Smooth muscle cell (in vitro differentiated cells): ENCODE measurements around the gene NATD1. TPM values are rescaled to one million over a fixed set of nuclear protein-coding genes. Genes with fewer than 3 reads are reported as not detected.

ENCODE experiments used
- DNase-seq: peaks from one replicate; lab custom pipeline; 2025; ENCODE audit not compliant: unreplicated experiment; lab: John Stamatoyannopoulos, UW
- H2AFZ ChIP-seq: fragments of 200-600 bp; sonication (generic); 2 replicates; pipeline ENCODE4 v1.6.0; 2016; ENCODE audit warnings: antibody characterized with exemption, low read depth, mild to moderate bottlenecking
- H3F3A ChIP-seq: fragments of 200-600 bp; sonication (generic); 2 replicates; pipeline ENCODE4 v1.6.0; 2017; ENCODE audit warnings: antibody characterized with exemption, low read depth
- H3K27ac ChIP-seq: fragments of 200-600 bp; sonication (generic); 2 replicates; pipeline ENCODE4 v1.5.1; 2016; ENCODE audit warnings: low read depth, mild to moderate bottlenecking
- H3K27me3 ChIP-seq: fragments of 200-600 bp; sonication (generic); 2 replicates; pipeline ENCODE4 v1.6.1; 2016; ENCODE audit warnings: low read depth, mild to moderate bottlenecking
- H3K36me3 ChIP-seq: fragments of 200-600 bp; sonication (generic); 2 replicates; pipeline ENCODE4 v1.5.1; 2016; ENCODE audit warnings: low read depth
- H3K4me1 ChIP-seq: fragments of 200-600 bp; sonication (generic); 2 replicates; pipeline ENCODE4 v1.5.1; 2016; ENCODE audit warnings: low read depth
- H3K4me2 ChIP-seq: fragments of 200-600 bp; sonication (generic); 2 replicates; pipeline ENCODE4 v1.6.0; 2016; ENCODE audit warnings: mild to moderate bottlenecking
- H3K4me3 ChIP-seq: fragments of 200-600 bp; sonication (generic); 2 replicates; pipeline ENCODE4 v1.5.1; 2016; ENCODE audit warnings: mild to moderate bottlenecking
- H3K79me2 ChIP-seq: fragments of 200-600 bp; sonication (generic); 2 replicates; pipeline ENCODE4 v1.6.0; 2016; ENCODE audit warnings: low read depth, mild to moderate bottlenecking
- H3K9ac ChIP-seq: fragments of 200-600 bp; sonication (generic); 2 replicates; pipeline ENCODE4 v1.6.0; 2016; ENCODE audit warnings: low read depth
- H3K9me3 ChIP-seq: fragments of 200-600 bp; sonication (generic); replicated peaks from 2 replicates; pipeline ENCODE4 v1.5.1; 2016; ENCODE audit warnings: low read depth
- H4K20me1 ChIP-seq: fragments of 200-600 bp; sonication (generic); 2 replicates; pipeline ENCODE4 v1.6.0; 2016; ENCODE audit warnings: low read depth
- CTCF ChIP-seq: fragments of 200-600 bp; sonication (generic); IDR thresholded peaks from 2 replicates; pipeline ENCODE4 v1.5.1; 2017; ENCODE audit warnings: borderline replicate concordance, mild to moderate bottlenecking, antibody characterized with exemption; ENCODE audit not compliant: insufficient read depth, poor library complexity, severe bottlenecking
- WGBS: methylation state at CpG from one replicate; pipeline ENCODE4 v1.1.7; 2016; ENCODE audit warnings: low lambda C conversion rate; 5-methylcytosine and 5-hydroxymethylcytosine counted together
- polyA plus RNA-seq: library from polyadenylated mRNA; unstranded; fragments of >200 nt; fragmentation: Nextera tagmentation; extraction: Ambion mirVana; gene quantifications from 2 replicates; pipeline ENCODE4 v1.2.1, GENCODE V29; 2016
- total RNA-seq: library from RNA; depleted of rRNA; stranded (reverse); fragments of >200 nt; gene quantifications from 2 replicates; pipeline ENCODE4 v1.2.3, GENCODE V29; 2014

Gene NATD1
- total and polyA plus RNA-seq, 2 experiments from 2014 or later: 2.2 to 2.7 TPM

GRCh38 chr17:21299981-21300600, 46.9 kb upstream of the NATD1 start:
- Histone ChIP-seq H2AFZ (no peak overlapping the region), H3F3A (no peaks in the 10 kb centered on the region), H3K4me1 (no peaks in the 10 kb centered on the region), H3K4me2 (no peak overlapping the region), H3K27ac (no peak overlapping the region), H3K27me3 (no peaks in the 10 kb centered on the region), H3K9me3 (no peaks in the 10 kb centered on the region), H4K20me1 (peaks cover 60% of the 10 kb centered on the region), H3K9ac (no peak overlapping the region), H3K4me3 (no peak overlapping the region), H3K36me3 (peaks cover 13% of the 10 kb centered on the region), H3K79me2 (peaks cover 14% of the 10 kb centered on the region)
- 67% methylated on average over 7 of the region's 7 CpGs for WGBS
- TF ChIP-seq CTCF: no peak
- DNase-seq: no peak

DNA sequence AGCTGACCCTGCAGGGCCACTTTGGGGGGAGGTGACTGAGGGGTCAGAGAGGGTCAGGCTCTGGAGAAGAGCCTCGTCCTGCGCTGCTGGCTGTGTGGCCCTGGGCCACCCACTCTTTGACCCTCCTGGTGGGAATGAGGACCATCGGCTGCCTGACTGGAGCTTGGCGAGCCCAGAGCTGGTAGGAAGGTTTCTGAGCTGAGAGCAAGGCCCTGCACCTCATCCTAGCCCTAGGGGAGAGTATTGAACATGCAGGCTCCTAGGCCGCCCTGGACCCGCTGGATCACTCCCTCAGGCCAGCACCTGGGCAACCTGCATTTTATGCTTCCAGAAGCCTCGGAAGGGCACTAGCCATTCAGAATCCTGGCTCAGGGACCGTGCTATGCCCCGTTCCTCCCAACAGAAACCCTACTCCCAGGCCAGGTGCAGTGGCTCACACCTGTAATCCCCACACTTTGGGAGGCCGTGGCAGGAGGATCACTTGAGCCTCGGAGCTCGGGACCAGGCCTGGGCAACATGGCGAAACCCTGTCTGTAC, 45.8 kb upstream of the NATD1 start:
- 66% methylated on average over 13 of the region's 13 CpGs for WGBS
- peaks cover 19% of the 10 kb centered on the region for H3K79me2 ChIP-seq
- no peak overlapping the region for H3K9ac ChIP-seq
- H2AFZ ChIP-seq: no peak overlapping the region
- H3K27me3 ChIP-seq: no peaks in the 10 kb centered on the region
- H4K20me1 ChIP-seq: peaks cover 70% of the 10 kb centered on the region
- H3K36me3 ChIP-seq: peaks cover 13% of the 10 kb centered on the region
- no peak overlapping the region for H3K27ac ChIP-seq
- no peak for DNase-seq
- H3K4me1 ChIP-seq: no peaks in the 10 kb centered on the region
- H3K9me3 ChIP-seq: no peaks in the 10 kb centered on the region
- no peak for TF ChIP-seq CTCF
- H3F3A ChIP-seq: no peaks in the 10 kb centered on the region
- no peak overlapping the region for H3K4me2 ChIP-seq
- no peak overlapping the region for H3K4me3 ChIP-seq

DNA sequence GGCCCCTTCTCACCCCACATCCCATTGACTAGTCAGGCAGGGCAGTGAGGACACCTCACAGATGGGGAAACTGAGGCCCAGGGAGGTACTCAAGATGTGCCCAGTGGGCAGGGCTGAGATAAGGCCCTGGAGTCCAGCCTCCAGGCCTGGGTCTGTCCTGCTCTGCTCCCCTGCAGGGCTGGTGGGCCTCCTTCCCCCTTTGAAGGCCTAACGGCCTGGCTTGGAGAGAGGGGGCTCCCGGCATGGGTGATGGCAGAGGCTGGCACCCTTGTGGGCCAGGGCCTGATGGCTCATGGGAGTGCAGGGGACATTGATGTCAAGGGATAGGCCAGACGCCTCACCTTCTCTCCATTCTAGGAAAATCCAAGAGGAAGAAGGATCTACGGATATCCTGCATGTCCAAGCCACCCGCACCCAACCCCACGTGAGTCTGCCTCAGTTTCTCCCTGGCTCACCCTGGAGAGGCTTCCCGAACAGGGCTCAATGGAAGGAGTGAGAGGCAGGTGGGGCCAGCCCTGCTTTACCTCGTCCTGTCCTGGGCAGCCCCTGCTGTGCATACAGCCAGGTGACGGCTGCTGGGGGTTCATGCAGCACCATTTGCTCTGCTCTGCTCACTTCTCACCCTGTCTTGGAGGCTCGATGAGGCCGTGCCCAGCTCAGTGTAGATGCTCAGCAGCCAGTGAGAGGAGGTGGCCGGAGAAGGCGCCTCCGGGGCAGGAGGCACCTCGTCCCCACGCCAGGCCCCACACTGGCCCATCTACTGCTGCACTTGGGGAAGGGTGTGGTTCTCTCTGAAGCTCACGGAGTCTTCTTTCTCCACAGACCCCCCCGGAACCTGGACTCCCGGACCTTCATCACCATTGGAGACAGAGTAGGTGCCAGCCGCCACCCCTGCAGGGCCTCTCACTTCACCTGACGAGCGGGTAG, 45.1 kb upstream of the NATD1 start:
- DNase-seq: no peak
- Histone ChIP-seq H3K36me3 (peaks cover 13% of the 10 kb centered on the region), H3K27ac (no peak overlapping the region), H2AFZ (no peak overlapping the region), H3K4me1 (no peaks in the 10 kb centered on the region), H3K4me2 (no peak overlapping the region), H3K9ac (no peak overlapping the region), H3F3A (no peaks in the 10 kb centered on the region), H3K4me3 (no peak overlapping the region), H3K79me2 (peaks cover 19% of the 10 kb centered on the region), H3K27me3 (no peaks in the 10 kb centered on the region), H4K20me1 (peaks cover 76% of the 10 kb centered on the region), H3K9me3 (no peaks in the 10 kb centered on the region)
- WGBS: 82% methylated on average over 22 of the region's 22 CpGs
- TF ChIP-seq CTCF: no peak
